ENCODE measurements around the gene ERVV-1.
"Not testable (repeated sequence)": the region's sequence is repeated elsewhere in the genome, so short reads cannot be mapped to it uniquely, and the experiment has no call there.

ERVV-1 gene

GRCh38 chr19:53002479-53002878 is 11.2 kb upstream of the ERVV-1 start:
- no peak for DNase-seq (ENCODE audit: low spot score in 2 of 2)
- Mint-ChIP-seq H3K9me3 (no peaks in the 10 kb centered on the region), H3K4me3 (no peak overlapping the region)

GRCh38 chr19:53004242-53004641 is 9.5 kb upstream of the ERVV-1 start:
- no peak overlapping the region for H3K27ac Mint-ChIP-seq (ENCODE audit: low read depth)
- no peaks in the 10 kb centered on the region for H3K4me1 Mint-ChIP-seq
- no peak overlapping the region for H3K4me3 Mint-ChIP-seq
- no peak for DNase-seq (ENCODE audit: low spot score in 2 of 2)
- peaks cover 17% of the 10 kb centered on the region for H3K27me3 Mint-ChIP-seq
- no peaks in the 10 kb centered on the region for H3K36me3 Mint-ChIP-seq (ENCODE audit: insufficient read depth)
- ATAC-seq (replicated peaks; ENCODE audit: extremely low read depth, poor library complexity, severe bottlenecking), result no peak
- H3K9me3 Mint-ChIP-seq, result no peaks in the 10 kb centered on the region

More at GRCh38 chr19:53002479-53002878, 11.2 kb upstream of the ERVV-1 start:
- H3K27me3 Mint-ChIP-seq, result peaks cover 15% of the 10 kb centered on the region
- no peaks in the 10 kb centered on the region for H3K36me3 Mint-ChIP-seq (ENCODE audit: insufficient read depth)
- no peaks in the 10 kb centered on the region for H3K4me1 Mint-ChIP-seq
- no peak overlapping the region for H3K27ac Mint-ChIP-seq (ENCODE audit: low read depth)
- no peak for ATAC-seq (replicated peaks; ENCODE audit: extremely low read depth, poor library complexity, severe bottlenecking)

GRCh38 chr19:53007200-53007599 is 6.5 kb upstream of the ERVV-1 start:
- H3K4me3 Mint-ChIP-seq, result no peak overlapping the region
- no peak for ATAC-seq (replicated peaks; ENCODE audit: extremely low read depth, poor library complexity, severe bottlenecking)

GRCh38 chr19:53007606-53008005 is 6.1 kb upstream of the ERVV-1 start:
- no peak for DNase-seq (ENCODE audit: low spot score in 2 of 2)
- no peaks in the 10 kb centered on the region for H3K36me3 Mint-ChIP-seq (ENCODE audit: insufficient read depth)
- H3K4me1 Mint-ChIP-seq, result no peaks in the 10 kb centered on the region
- peaks cover 21% of the 10 kb centered on the region for H3K27me3 Mint-ChIP-seq
- H3K9me3 Mint-ChIP-seq, result no peaks in the 10 kb centered on the region
- ATAC-seq (replicated peaks; ENCODE audit: extremely low read depth, poor library complexity, severe bottlenecking), result no peak
- no peak overlapping the region for H3K27ac Mint-ChIP-seq (ENCODE audit: low read depth)
- no peak overlapping the region for H3K4me3 Mint-ChIP-seq

More at GRCh38 chr19:53007200-53007599, 6.5 kb upstream of the ERVV-1 start:
- no peaks in the 10 kb centered on the region for H3K36me3 Mint-ChIP-seq (ENCODE audit: insufficient read depth)
- no peak for DNase-seq (ENCODE audit: low spot score in 2 of 2)
- H3K27me3 Mint-ChIP-seq, result peaks cover 21% of the 10 kb centered on the region
- no peak overlapping the region for H3K27ac Mint-ChIP-seq (ENCODE audit: low read depth)
- H3K4me1 Mint-ChIP-seq, result no peaks in the 10 kb centered on the region
- H3K9me3 Mint-ChIP-seq, result no peaks in the 10 kb centered on the region

- Mint-ChIP-seq H3K4me3 (no peak overlapping the region), H3K36me3 (ENCODE audit: insufficient read depth) (no peaks in the 10 kb centered on the region), H3K27ac (ENCODE audit: low read depth) (no peak overlapping the region), H3K9me3 (no peaks in the 10 kb centered on the region), H3K27me3 (peaks cover 21% of the 10 kb centered on the region), H3K4me1 (no peaks in the 10 kb centered on the region)
- ATAC-seq (replicated peaks; ENCODE audit: extremely low read depth, poor library complexity, severe bottlenecking), result no peak
- DNase-seq (ENCODE audit: low spot score in 2 of 2), result no peak
These were observed 5.5 kb upstream of the ERVV-1 start for GRCh38 chr19:53008061-53008778.

- no peak for ATAC-seq (replicated peaks; ENCODE audit: extremely low read depth, poor library complexity, severe bottlenecking)
- no peak overlapping the region for H3K27ac Mint-ChIP-seq (ENCODE audit: low read depth)
- peaks cover 23% of the 10 kb centered on the region for H3K27me3 Mint-ChIP-seq
- no peak overlapping the region for H3K4me3 Mint-ChIP-seq
- no peaks in the 10 kb centered on the region for H3K4me1 Mint-ChIP-seq
- no peaks in the 10 kb centered on the region for H3K36me3 Mint-ChIP-seq (ENCODE audit: insufficient read depth)
- peaks cover 6% of the 10 kb centered on the region for H3K9me3 Mint-ChIP-seq
- DNase-seq (ENCODE audit: low spot score in 2 of 2), result no peak
These were observed 3.2 kb upstream of the ERVV-1 start for GRCh38 chr19:53010494-53010893.

- H3K9me3 Mint-ChIP-seq, result peaks cover 6% of the 10 kb centered on the region
- no peaks in the 10 kb centered on the region for H3K36me3 Mint-ChIP-seq (ENCODE audit: insufficient read depth)
These were observed 1.7 kb upstream of the ERVV-1 start for GRCh38 chr19:53012006-53012405.

GRCh38 chr19:53015159-53015558 is 1.4 kb downstream of the ERVV-1 start:
- Mint-ChIP-seq H3K36me3 (ENCODE audit: insufficient read depth) (no peaks in the 10 kb centered on the region), H3K9me3 (peaks cover 7% of the 10 kb centered on the region), H3K4me1 (no peaks in the 10 kb centered on the region), H3K27me3 (peaks cover 8% of the 10 kb centered on the region), H3K4me3 (no peak overlapping the region), H3K27ac (ENCODE audit: low read depth) (no peak overlapping the region)
- ATAC-seq (replicated peaks; ENCODE audit: extremely low read depth, poor library complexity, severe bottlenecking) (no peak), DNase-seq (ENCODE audit: low spot score in 2 of 2) (no peak)

More at GRCh38 chr19:53012006-53012405, 1.7 kb upstream of the ERVV-1 start:
- Mint-ChIP-seq H3K27ac (ENCODE audit: low read depth) (no peak overlapping the region), H3K4me3 (no peak overlapping the region), H3K27me3 (peaks cover 27% of the 10 kb centered on the region), H3K4me1 (no peaks in the 10 kb centered on the region)
- ATAC-seq (replicated peaks; ENCODE audit: extremely low read depth, poor library complexity, severe bottlenecking), result no peak
- DNase-seq (ENCODE audit: low spot score in 2 of 2), result no peak

- no peaks in the 10 kb centered on the region for H3K4me1 Mint-ChIP-seq
- H3K36me3 Mint-ChIP-seq (ENCODE audit: insufficient read depth), result no peaks in the 10 kb centered on the region
- H3K9me3 Mint-ChIP-seq, result peaks cover 13% of the 10 kb centered on the region
- no peak overlapping the region for H3K27ac Mint-ChIP-seq (ENCODE audit: low read depth)
- no peak overlapping the region for H3K4me3 Mint-ChIP-seq
- ATAC-seq (replicated peaks; ENCODE audit: extremely low read depth, poor library complexity, severe bottlenecking) (no peak), DNase-seq (ENCODE audit: low spot score in 2 of 2) (no peak)
- peaks cover 6% of the 10 kb centered on the region for H3K27me3 Mint-ChIP-seq
These were observed 2.0 kb downstream of the ERVV-1 start for GRCh38 chr19:53015730-53016129.

GRCh38 chr19:53019684-53020083 is 6.0 kb downstream of the ERVV-1 start:
- H3K4me1 Mint-ChIP-seq, result no peaks in the 10 kb centered on the region
- no peak overlapping the region for H3K27ac Mint-ChIP-seq (ENCODE audit: low read depth)
- DNase-seq (ENCODE audit: low spot score in 2 of 2) (no peak), ATAC-seq (replicated peaks; ENCODE audit: extremely low read depth, poor library complexity, severe bottlenecking) (no peak)
- no peak overlapping the region for H3K4me3 Mint-ChIP-seq
- peaks cover 6% of the 10 kb centered on the region for H3K27me3 Mint-ChIP-seq
- peaks cover 8% of the 10 kb centered on the region for H3K9me3 Mint-ChIP-seq
- no peaks in the 10 kb centered on the region for H3K36me3 Mint-ChIP-seq (ENCODE audit: insufficient read depth)

GRCh38 chr19:53028306-53028705 is 14.6 kb downstream of the ERVV-1 start:
- H3K4me3 Mint-ChIP-seq; H3K27ac Mint-ChIP-seq (ENCODE audit: low read depth); H3K27me3 Mint-ChIP-seq; H3K4me1 Mint-ChIP-seq; H3K36me3 Mint-ChIP-seq (ENCODE audit: insufficient read depth); ATAC-seq (replicated peaks; ENCODE audit: extremely low read depth, poor library complexity, severe bottlenecking); H3K9me3 Mint-ChIP-seq; DNase-seq (ENCODE audit: low spot score in 2 of 2): not testable (repeated sequence)

GRCh38 chr19:53034054-53034453 is 20.3 kb downstream of the ERVV-1 start:
- no peaks in the 10 kb centered on the region for H3K4me1 Mint-ChIP-seq
- H3K36me3 Mint-ChIP-seq (ENCODE audit: insufficient read depth), result peaks cover 5% of the 10 kb centered on the region
- peaks cover 17% of the 10 kb centered on the region for H3K9me3 Mint-ChIP-seq
- H3K4me3 Mint-ChIP-seq, result no peak overlapping the region
- no peak overlapping the region for H3K27ac Mint-ChIP-seq (ENCODE audit: low read depth)
- H3K27me3 Mint-ChIP-seq, result peaks cover 16% of the 10 kb centered on the region
- no peak for DNase-seq (ENCODE audit: low spot score in 2 of 2)
- no peak for ATAC-seq (replicated peaks; ENCODE audit: extremely low read depth, poor library complexity, severe bottlenecking)

- Mint-ChIP-seq H3K27me3 (peaks cover 16% of the 10 kb centered on the region), H3K4me1 (no peaks in the 10 kb centered on the region), H3K36me3 (ENCODE audit: insufficient read depth) (peaks cover 5% of the 10 kb centered on the region), H3K9me3 (peaks cover 17% of the 10 kb centered on the region), H3K27ac (ENCODE audit: low read depth) (no peak overlapping the region), H3K4me3 (no peak overlapping the region)
- ATAC-seq (replicated peaks; ENCODE audit: extremely low read depth, poor library complexity, severe bottlenecking) (no peak), DNase-seq (ENCODE audit: low spot score in 2 of 2) (no peak)
These were observed 21.4 kb downstream of the ERVV-1 start for GRCh38 chr19:53034948-53035675.
